B cell (primary cell): ENCODE measurements around the gene SERINC5. TPM values are rescaled to one million over a fixed set of nuclear protein-coding genes. Genes with fewer than 3 reads are reported as not detected.

Experiments used
- ATAC-seq: fragments of 200-7000 bp; cut with Tn5 transposase; one replicate; pipeline ENCODE4 v1.10.0; 2021; ENCODE audit warnings: low read depth, mild to moderate bottlenecking, moderate number of reproducible peaks, moderate library complexity
- CTCF ChIA-PET: fragments of 350-600 bp; sonication (Branson Sonifier 250); formaldehyde crosslinking; loops from one replicate; lab custom pipeline; 2021; ENCODE audit warnings: antibody characterized with exemption, inconsistent platforms; lab: Charles Lee
- POLR2A ChIA-PET: fragments of 350-600 bp; sonication (Branson Sonifier 250); formaldehyde crosslinking; loops from one replicate; lab custom pipeline; 2021; ENCODE audit warnings: antibody characterized with exemption; lab: Charles Lee
- DNase-seq: peaks from one replicate; pipeline ENCODE4 v3.0.0; 2013
- H2AFZ ChIP-seq: 2 replicates; pipeline ENCODE4 v1.6.1; 2012; ENCODE audit warnings: mild to moderate bottlenecking, low read depth, low read length; ENCODE audit not compliant: insufficient read depth, poor library complexity, severe bottlenecking
- H3K27ac ChIP-seq, 2 donors: 1 replicate in 1 of 2; 2 replicates in 1 of 2; pipeline ENCODE4 v1.5.1; 2012 to 2013; ENCODE audit warnings: low read length in 2 of 2, mild to moderate bottlenecking in 2 of 2, moderate library complexity in 1 of 2
- H3K27me3 ChIP-seq, 4 experiments: fragments of 200-600 bp in 1 of 4; sonication (generic) in 1 of 4; replicated peaks in 1 of 4; 1 replicate in 2 of 4; 2 replicates in 2 of 4; pipeline versions ENCODE4 v1.6.1 to v1.7.0; 2013 to 2016; ENCODE audit warnings: low read length in 3 of 4, mild to moderate bottlenecking in 2 of 4, mixed read lengths in 1 of 4, moderate library complexity in 1 of 4; ENCODE audit not compliant: insufficient read depth in 4 of 4, control insufficient read depth in 3 of 4; ENCODE audit errors: control extremely low read depth in 1 of 4
- H3K36me3 ChIP-seq, 2 experiments: replicated peaks in 1 of 2; 1 replicate in 1 of 2; 2 replicates in 1 of 2; pipeline versions ENCODE4 v1.6.1 to v1.7.1; 2013; ENCODE audit warnings: low read length in 1 of 2; ENCODE audit not compliant: insufficient read depth in 2 of 2, control insufficient read depth in 1 of 2; ENCODE audit errors: control extremely low read depth in 1 of 2, extremely low read depth in 1 of 2
- H3K4me1 ChIP-seq, 2 donors: fragments of 200-600 bp in 1 of 2; sonication (generic) in 1 of 2; 1 replicate in 1 of 2; 2 replicates in 1 of 2; pipeline versions ENCODE4 v1.5.1 to v1.6.1; 2013 to 2017; ENCODE audit warnings: low read length in 2 of 2; ENCODE audit not compliant: control insufficient read depth in 2 of 2, insufficient read depth in 2 of 2
- H3K4me2 ChIP-seq: replicated peaks from 2 replicates; pipeline ENCODE3; 2012; ENCODE audit warnings: mild to moderate bottlenecking, low read depth, low read length; ENCODE audit not compliant: poor library complexity, severe bottlenecking
- H3K4me3 ChIP-seq, 5 experiments: fragments of 200-600 bp in 1 of 5; sonication (generic) in 1 of 5; 1 replicate in 3 of 5; 2 replicates in 2 of 5; pipeline versions ENCODE4 v1.5.1 to v1.7.0; 2011 to 2016; ENCODE audit warnings: low read length in 4 of 5, mild to moderate bottlenecking in 4 of 5, low read depth in 2 of 5, control low read depth in 1 of 5, moderate library complexity in 1 of 5; ENCODE audit not compliant: insufficient read depth in 1 of 5; ENCODE audit errors: control extremely low read depth in 1 of 5, extremely low read depth in 1 of 5
- H3K79me2 ChIP-seq: fragments of 200-600 bp; sonication (generic); one replicate; pipeline ENCODE4 v1.6.0; 2016; ENCODE audit warnings: low read length; ENCODE audit not compliant: control insufficient read depth, insufficient read depth
- H3K9ac ChIP-seq: fragments of 200-600 bp; sonication (generic); 2 replicates; pipeline ENCODE4 v1.6.1; 2017; ENCODE audit warnings: mild to moderate bottlenecking, low read length, moderate library complexity
- H3K9me3 ChIP-seq, 3 donors: one replicate each; pipeline versions ENCODE4 v1.6.1 to v1.7.1; 2013; ENCODE audit warnings: low read length in 2 of 3; ENCODE audit not compliant: control insufficient read depth in 2 of 3, insufficient read depth in 1 of 3; ENCODE audit errors: control extremely low read depth in 1 of 3
- H4K20me1 ChIP-seq: 2 replicates; pipeline ENCODE4 v1.6.0; 2012; ENCODE audit warnings: mild to moderate bottlenecking, low read length; ENCODE audit not compliant: insufficient read depth, control insufficient read depth, poor library complexity, severe bottlenecking
- H3K27ac Mint-ChIP-seq: one replicate; pipeline ENCODE4 v1.8.0; 2021; ENCODE audit warnings: mixed read lengths
- H3K27me3 Mint-ChIP-seq: one replicate; pipeline ENCODE4 v1.8.0; 2021; ENCODE audit warnings: mixed read lengths
- H3K4me1 Mint-ChIP-seq: one replicate; pipeline ENCODE4 v1.8.0; 2021; ENCODE audit warnings: mixed read lengths
- H3K4me3 Mint-ChIP-seq: one replicate; pipeline ENCODE4 v1.8.0; 2021; ENCODE audit warnings: mixed read lengths
- H3K9me3 Mint-ChIP-seq: one replicate; pipeline ENCODE4 v1.8.0; 2022; ENCODE audit warnings: mixed read lengths; ENCODE audit not compliant: insufficient read depth
- CTCF ChIP-seq: fragments of 200-600 bp; IDR thresholded peaks from one replicate; pipeline ENCODE4 v1.8.0; 2022; ENCODE audit warnings: antibody characterized with exemption, mild to moderate bottlenecking
- EZH2 ChIP-seq: IDR thresholded peaks from 2 replicates; pipeline ENCODE4 v1.6.1; 2012; ENCODE audit warnings: borderline replicate concordance, low read depth, mild to moderate bottlenecking, moderate library complexity, low read length; ENCODE audit not compliant: insufficient read depth, poor library complexity, severe bottlenecking
- WGBS: methylation state at CpG from one replicate; pipeline ENCODE4 v1.1.5; 2013; ENCODE audit warnings: missing lambda C conversion rate; ENCODE audit not compliant: insufficient coverage; 5-methylcytosine and 5-hydroxymethylcytosine counted together
- intact Hi-C: fragments of 100-400 bp; cut with micrococcal nuclease; formaldehyde crosslinking; loops from one replicate; pipeline ENCODE4 v1.10.0; 2022
- polyA plus RNA-seq: library from polyadenylated mRNA; depleted of rRNA; stranded (reverse); fragments of >200 nt; gene quantifications from 2 replicates; pipeline ENCODE4 v1.2.3, GENCODE V29; 2012
- total RNA-seq, 2 donors: library from RNA; stranded (reverse); fragments of 120-200 nt in 1 of 2; gene quantifications; 1 replicate in 1 of 2; 2 replicates in 1 of 2; pipeline versions ENCODE4 v1.2.3 to v1.2.4, GENCODE V29; 2013 to 2022

Gene SERINC5
- total and polyA plus RNA-seq, 2 donors (not counting 1 experiment from before 2014, with no cell fraction given), result 2.4 to 9.5 TPM

DNA sequence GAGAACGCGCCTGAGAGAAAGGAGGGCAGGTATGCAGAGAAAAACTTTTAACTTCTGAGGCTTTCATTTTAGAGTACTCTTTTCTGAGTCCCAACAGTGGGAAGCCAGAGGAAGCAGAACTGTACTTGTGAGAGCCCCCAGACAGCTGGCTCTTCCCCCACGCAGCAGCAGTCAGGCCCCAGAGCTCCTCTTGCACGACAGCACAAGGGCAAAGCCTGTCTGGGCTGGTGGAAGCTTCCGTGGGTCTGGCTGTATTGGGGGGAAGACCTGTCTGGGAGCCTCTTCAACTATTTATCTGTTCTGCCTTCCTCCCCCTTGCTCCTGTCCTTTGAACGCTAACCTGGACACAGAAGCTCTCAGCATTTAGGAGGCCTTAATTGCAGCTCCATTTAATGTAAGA lies 152.5 kb downstream of the SERINC5 start:
- Histone ChIP-seq H3K9ac (no peak overlapping the region), H4K20me1 (no peaks in the 10 kb centered on the region), H3K79me2 (no peaks in the 10 kb centered on the region), H3K36me3 (no peaks in the 10 kb centered on the region), H3K4me2 (no peak overlapping the region), H3K4me3 (no peak overlapping the region), H3K4me1 (peaks cover 4 to 9% of the 10 kb centered on the region in 2 donors), H3K9me3 (peaks cover 0 to 2% (median 0%) of the 10 kb centered on the region in 3 donors), H3K27ac (no peak overlapping the region), H3K27me3 (peaks cover 0 to 2% (median 0%) of the 10 kb centered on the region in 4 experiments), H2AFZ (no peak overlapping the region)
- intact Hi-C loops, result no loop called here
- WGBS, result 94% methylated on average over 2 of the region's 6 CpGs
- peaks cover 11% of the 10 kb centered on the region for H3K27me3 Mint-ChIP-seq
- no peak overlapping the region for H3K27ac Mint-ChIP-seq
- H3K4me1 Mint-ChIP-seq, result peaks cover 2% of the 10 kb centered on the region
- H3K9me3 Mint-ChIP-seq, result no peaks in the 10 kb centered on the region
- TF ChIP-seq CTCF (no peak), EZH2 (no peak)
- ChIA-PET CTCF (interaction anchor here (1.2 to 1.3 kb wide), 2 partner anchors 12 to 26 kb away, joined by 3 read pairs; no protein-coding TSS in a partner anchor), POLR2A (no interaction called here)
- H3K4me3 Mint-ChIP-seq, result no peak overlapping the region
- ATAC-seq (no peak), DNase-seq (no peak)

- peaks cover 0 to 2% (median 0%) of the 10 kb centered on the region in 4 experiments for H3K27me3 ChIP-seq
- no peak overlapping the region for H3K4me3 ChIP-seq
- no peak overlapping the region for H3K9ac ChIP-seq
- DNase-seq (no peak), ATAC-seq (no peak)
- no peaks in the 10 kb centered on the region for H3K79me2 ChIP-seq
- H3K4me1 ChIP-seq, result peaks cover 4 to 9% of the 10 kb centered on the region in 2 donors
- H3K9me3 ChIP-seq, result no peaks in the 10 kb centered on the region
- no peak overlapping the region for H3K4me3 Mint-ChIP-seq
- peaks cover 11% of the 10 kb centered on the region for H3K27me3 Mint-ChIP-seq
- TF ChIP-seq CTCF, result no peak
- TF ChIP-seq EZH2, result no peak
- intact Hi-C loops, result no loop called here
- no peaks in the 10 kb centered on the region for H3K9me3 Mint-ChIP-seq
- no peaks in the 10 kb centered on the region for H4K20me1 ChIP-seq
- no peak overlapping the region for H2AFZ ChIP-seq
- H3K4me1 Mint-ChIP-seq, result peaks cover 2% of the 10 kb centered on the region
- H3K27ac ChIP-seq, result no peak overlapping the region
- H3K27ac Mint-ChIP-seq, result no peak overlapping the region
- H3K36me3 ChIP-seq, result no peaks in the 10 kb centered on the region
- CTCF ChIA-PET, result interaction anchor here (0.6 to 1.5 kb wide), 3 partner anchors 19 to 206 kb away, joined by 3 to 9 read pairs (median 3); no protein-coding TSS in a partner anchor
- H3K4me2 ChIP-seq, result no peak overlapping the region
- POLR2A ChIA-PET, result no interaction called here
Observed at GRCh38 chr5:80101993-80102392, 153.9 kb downstream of the SERINC5 start.
